HG03558 (cell line): ENCODE data around the gene TMEM30A.
A peak's percentile ranks its signal among the peaks of the same experiment; 100 is the strongest.

Experiments
- ATAC-seq: cut with Tn5 transposase; IDR thresholded peaks from one replicate; pipeline ENCODE4 v1.9.1; 2021; ENCODE audit warnings: moderate number of reproducible peaks; ENCODE audit not compliant: unreplicated experiment; ENCODE audit errors: extremely low read depth

The TMEM30A gene

DNA sequence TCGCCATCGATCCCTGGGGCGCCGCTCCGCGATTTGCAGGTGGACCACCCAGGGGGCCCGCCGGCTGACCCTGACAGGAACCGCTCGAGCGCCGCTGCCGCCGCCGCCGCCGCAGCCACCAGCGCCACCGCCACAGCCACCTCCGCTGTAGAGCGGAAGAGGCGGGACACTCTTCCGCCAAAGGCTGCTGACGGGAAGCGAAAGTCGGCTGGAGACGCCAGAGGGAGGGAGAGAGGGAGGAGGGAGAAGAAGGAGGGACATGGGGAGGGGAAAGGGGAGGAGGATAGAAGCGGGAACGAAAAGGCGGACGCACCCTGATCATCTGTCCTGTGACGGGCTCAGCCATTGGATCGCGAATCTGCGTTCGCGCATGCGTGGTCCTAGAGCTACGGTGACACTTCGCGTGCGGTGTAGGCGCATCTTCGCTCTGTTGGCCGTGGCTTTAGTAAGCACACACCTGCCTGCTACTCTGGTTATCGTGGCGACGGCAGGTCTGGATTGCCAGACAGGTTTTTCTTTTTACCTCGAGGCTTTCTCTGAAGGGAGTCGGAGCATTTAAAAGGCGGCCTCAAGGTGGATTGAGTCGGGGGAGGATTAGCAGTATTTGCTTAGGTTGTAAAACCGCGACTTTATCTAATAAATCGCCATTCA lies at the start of gene TMEM30A:
Gene TMEM30A, minus strand, starts transcription at position 161 of the 651 bp plus-strand sequence. Its CDS starts 154 bp downstream, at position 7.
- ATAC-seq: peak; percentile 78

DNA sequence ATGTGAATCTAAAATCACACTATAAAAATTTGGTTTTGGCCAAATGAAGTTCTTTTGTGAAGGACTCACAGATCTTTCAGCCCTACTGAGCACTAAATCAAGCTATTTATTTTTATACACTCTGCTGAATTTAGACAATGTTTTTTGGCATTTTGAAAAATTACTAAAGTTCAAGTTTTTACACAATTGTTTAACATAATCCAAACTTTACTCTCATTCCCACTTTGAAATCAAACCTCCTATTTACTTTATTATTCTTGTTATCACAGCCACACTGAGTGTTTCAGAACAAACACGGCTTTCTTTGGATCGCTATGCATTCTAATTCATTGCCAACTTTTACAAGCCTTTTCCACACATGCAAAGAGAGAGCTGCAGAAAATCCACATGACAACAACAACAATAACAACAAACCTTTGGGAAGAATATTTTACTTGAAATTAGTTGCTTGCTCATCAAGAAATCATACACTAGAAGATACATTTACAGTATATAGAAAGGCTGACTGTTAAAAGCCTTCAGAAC lies 49.1 kb upstream of the TMEM30A start:
- ATAC-seq: no peak

DNA sequence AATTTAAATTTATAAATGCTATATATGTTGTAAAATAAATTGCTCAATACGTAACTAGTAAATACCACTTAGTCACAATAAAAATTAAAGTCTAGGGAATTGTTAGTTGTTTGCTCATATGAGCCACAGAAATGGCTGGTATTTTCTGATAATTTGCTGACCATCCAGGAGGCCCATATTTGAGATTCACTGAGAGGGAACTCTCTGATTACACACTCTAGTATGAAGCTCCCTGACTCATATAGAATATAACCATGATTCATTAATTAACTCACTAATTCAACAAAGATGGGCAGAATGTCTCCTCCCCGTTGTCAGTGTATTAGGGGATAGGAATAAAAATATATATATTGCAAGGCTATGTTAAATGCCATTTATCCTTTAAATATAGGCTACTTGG lies 46.6 kb upstream of the TMEM30A start:
- ATAC-seq: no peak

DNA sequence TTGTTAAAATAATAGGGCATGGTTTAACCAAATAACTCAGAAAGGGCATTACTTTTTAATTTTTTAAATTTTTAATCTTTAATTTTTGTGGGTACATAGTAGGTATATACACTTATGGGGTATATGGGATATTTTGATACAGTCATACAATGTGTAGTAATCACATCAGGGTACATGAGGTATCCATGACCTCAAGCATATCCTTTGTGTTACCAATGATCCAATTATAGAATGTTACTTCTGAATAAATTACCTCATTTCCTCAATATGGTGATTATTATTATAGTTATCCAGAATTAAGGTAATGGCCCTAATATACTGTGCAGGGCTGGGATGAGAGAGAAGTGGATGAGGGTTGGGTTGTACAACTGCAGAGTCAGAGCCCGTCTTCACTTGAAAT lies 45.1 kb upstream of the TMEM30A start:
- no peak for ATAC-seq

DNA sequence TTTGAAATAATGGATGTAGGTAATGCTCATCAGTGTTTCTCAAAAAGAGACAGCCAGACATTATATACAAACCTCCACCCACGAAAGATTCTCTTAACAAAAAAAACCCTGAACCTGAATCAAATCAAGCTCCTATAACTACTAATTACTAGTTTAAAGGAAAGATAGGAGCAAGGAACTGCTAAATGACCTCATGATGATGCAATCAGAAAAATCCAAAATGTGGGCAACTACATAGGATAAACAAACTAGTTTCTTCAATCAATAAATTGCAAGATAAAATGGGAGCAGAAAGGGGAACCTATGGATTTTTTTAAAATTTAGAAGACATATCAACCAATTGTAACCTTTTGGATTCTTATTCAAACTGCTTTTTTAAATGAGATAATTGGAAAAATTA lies 43.2 kb upstream of the TMEM30A start:
- ATAC-seq: no peak

DNA sequence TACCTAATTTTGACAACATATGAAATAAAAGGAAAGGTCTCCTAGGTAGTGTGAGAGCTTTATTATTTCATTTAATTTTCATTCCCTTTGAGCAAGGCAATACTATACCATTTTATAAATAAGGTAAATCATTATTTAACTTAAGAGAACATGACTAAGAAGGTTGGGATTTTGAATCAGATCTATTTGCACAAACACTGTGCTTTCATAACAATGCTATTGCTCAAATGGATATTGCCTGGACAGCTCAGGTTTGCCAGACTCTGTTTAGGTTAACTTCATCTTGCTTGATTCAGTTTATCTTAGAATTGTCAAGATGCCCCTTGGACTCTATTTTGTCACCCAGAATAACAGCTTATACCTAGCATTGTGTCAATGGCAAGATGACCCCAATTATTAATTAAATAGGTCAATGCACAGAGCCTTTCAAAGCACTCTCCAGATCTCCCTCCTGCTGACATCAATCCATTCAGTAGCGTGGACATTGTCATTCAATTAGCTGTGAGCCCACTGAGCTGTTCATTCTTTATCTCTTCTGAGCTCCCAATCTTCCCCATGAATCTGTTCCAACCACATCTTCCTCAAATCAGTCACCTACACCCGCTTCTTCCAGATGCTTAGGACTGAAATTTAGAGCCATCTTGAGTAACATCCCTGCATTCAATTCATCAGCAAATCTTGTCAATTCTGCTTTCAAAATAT lies 42.1 kb upstream of the TMEM30A start:
- no peak for ATAC-seq

DNA sequence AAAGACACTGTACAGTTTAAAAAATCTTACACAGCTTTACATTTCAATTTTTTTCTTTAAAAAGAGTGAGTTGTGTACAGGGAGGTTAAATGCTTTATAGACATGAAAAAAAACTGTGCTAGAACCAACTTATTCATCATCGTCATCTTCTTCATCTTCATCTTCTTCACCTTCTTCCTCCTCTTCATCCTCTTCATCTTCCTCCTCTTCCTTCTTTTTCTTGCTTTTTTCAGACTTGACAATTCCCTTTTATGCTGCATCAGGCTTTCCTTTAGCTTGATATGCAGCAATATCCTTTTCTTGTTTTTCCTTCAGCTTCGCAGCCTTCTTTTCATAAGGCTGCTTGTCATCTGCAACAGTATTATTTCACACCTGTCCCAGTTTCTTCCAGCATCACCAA lies 34.3 kb upstream of the TMEM30A start:
- no peak for ATAC-seq

DNA sequence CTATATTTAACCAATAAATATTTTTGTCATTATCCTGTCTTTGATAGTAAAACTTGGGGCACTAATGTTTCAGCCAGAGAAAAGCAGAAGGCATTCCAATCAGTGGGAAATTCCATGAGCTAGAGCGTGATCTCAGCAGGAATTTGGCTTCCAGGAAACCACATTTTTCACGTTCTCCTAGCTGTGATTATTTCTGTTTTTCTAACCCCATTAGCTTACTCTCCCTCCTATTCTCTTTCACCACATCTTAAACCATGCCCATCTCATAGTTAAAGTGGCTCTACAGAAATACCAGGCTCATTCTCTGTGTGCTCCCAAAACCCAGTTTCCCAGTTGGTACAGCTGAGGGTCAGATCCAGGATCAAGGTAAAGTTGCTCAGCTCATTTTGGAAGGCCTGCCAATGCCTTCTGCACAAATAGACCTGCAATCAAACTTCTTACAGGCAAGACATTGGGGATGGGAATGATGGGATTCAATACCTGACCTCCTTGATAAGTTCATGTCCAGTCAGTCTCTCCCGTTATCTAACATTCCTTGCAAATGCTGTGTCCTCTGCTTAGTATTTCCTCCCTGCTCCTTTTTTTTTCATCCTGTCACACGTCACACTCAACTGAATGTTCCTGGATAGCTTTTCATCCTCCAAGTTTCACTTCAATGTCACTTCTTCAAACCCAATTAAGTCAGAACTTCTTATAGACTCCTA lies 33.1 kb upstream of the TMEM30A start:
- no peak for ATAC-seq

DNA sequence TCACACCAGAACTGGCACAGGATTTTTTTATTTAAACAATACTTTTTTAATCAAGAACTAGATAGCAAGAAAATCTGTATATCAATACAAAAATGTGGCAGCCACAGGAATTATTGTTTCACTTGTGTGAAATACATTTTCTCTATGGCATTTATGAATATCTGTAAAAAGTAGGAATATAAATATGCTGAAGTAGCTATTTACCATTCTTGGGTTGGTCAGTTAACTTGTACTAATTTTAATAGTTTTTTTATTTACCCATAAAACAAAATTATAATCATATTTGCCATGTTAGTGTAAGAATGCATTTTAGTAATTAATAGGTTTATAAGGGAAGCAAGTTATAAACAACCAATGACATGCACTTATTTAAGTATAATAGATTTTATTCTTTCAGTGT lies 31.4 kb upstream of the TMEM30A start:
- ATAC-seq: no peak

DNA sequence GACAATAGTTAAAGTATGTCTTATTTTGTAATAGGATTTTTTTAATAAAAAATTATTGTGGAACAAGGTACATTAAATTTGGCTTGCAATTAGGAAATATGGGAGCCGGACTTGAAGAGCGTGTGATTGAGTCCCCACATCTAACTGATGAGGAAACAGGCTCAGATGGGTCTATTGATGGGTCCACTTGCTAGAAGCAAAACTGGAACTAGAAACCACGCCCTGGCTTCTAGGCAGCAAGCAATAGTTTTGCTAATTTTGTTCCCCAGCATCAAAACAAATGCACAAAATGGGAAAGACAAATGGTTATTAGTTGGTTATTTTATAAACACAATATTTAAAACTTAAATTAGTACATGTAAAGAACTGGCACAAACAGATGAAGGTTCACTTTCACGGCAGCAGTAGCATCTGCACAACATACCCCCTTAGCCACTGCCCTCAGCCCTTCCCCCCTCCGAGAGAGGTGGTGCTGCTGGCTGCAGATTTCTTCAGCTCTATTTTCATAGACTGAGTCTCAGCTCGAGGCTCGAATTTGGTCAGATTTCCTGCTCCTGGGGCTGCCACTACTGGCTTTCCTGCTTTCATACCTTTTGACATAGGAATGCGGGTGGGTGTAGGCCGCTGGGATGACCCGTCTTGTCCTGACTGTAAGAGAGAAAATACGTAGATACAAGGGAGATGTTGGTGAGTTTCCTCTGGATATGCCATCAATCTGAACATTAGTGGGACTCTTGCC lies 23.8 kb upstream of the TMEM30A start:
- no peak for ATAC-seq

DNA sequence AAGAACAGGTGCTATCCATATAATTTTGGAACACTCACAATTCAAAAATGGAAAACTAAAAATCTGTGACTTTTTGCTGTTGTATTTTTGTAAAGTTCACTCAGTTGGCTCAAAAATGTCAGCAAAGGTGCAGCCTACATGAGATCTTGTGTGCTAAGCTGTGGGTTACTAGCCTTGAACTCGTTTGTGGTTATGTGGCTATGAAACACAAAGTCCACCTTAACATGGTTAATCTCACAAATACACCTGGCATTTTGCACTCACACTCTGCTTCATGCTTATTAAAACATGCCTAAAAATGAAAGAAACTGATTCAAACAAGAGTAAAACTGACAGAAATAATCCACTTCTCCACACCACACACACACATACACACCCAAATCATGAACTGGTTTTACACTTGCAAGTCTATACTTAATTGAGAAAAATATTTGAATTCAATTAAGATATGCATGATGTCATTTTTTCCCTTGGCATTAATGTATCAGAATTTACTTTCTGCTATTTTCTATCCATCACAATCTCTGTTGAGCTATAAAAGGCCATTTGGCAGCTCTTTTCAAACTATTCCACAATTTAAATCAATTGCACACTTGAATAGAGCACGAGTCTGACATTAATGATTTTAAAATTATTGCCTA lies 22.9 kb upstream of the TMEM30A start:
- ATAC-seq: no peak

DNA sequence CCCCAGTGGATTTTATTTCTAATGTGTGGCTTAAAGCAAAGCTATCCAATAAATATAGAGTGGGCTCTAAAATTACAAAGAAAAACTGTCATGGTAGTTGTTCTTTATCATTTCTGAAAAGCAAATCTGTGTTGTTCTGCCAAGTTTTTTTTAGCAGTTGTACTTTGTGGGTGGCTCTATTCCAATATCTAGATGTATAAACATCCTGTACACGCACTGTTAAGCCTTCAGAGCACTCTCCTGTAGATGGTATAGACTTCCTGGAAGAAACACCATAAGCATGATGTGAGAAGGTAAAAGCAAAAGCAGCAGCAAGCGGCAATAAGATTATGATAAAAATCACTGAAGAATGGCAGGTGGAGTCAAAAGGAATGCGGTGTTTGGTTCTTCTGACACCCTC lies 21.5 kb upstream of the TMEM30A start:
- ATAC-seq: no peak

DNA sequence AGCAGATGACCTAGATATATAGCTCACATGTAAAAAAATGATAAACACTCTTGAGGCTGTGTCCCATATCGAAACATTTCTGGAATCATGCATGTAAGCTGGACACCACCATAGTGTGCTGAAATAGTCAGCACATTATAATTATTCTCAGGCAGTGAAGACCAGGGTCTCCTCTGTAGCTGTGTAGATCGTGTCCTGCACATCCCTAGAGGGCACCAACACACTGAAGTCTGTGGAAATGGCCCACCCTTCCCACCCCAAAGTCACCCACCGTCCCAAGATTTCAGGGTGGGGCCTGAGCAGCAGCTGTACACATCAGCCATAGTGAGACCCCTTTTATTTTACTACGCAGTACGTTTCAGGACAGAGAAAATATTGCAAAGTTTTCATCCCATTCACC lies 21.0 kb upstream of the TMEM30A start:
- ATAC-seq: no peak

DNA sequence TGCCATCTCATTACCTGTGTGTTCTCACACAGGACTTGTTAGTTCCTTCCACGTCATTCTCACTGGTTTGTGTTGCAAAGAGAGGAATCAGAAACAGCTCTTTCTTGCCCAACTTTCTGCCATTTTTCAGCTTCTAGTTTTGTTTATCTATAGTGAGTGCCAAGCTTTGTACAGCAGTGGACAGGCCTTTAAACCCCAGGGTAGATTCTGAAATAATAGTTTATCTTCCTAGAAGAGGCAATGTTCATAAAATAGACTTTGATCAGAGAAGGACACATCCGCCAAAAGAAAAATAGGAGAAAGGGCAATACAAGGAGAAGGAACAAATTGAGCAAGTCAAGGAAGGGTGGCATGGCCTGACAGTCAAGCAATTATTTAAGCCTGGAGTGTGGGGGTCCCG lies 17.7 kb upstream of the TMEM30A start:
- no peak for ATAC-seq

DNA sequence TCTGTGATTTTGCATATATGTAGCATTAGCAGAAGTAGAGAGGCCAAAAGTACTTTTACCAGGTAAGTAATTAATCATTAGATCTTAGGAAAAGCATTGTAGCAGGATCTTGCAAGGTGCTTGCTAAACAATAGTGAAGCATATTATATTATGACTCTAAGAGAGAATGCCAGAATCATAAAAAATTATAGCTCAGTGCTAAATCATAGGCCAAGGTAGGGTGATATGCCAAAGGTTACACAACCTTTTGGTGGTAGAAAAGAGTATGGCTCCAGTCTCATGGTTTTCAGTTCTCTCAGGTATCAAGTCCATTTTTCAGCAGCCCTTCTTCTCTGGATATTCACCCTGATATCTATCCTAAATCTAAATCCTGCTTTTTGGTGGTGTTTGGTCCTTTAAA lies 16.9 kb upstream of the TMEM30A start:
- no peak for ATAC-seq

DNA sequence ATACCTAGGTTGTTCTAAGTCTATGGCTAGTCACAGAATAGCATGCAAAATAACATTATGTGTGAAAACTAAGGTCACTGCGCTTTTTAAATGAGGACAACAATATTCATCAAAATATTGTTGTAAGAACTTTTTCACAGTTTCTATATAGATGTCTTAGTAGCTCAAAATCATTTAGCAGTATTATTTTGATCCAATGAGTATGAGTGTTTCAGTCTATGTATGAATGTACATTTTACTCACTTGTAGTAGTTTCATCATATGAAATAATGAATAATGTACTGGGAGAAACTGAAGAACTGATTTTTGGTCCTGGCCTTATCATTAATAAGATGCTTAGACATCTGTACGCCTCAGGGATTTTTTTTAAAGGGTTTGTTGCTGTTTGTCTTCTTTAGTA lies 16.5 kb upstream of the TMEM30A start:
- no peak for ATAC-seq

DNA sequence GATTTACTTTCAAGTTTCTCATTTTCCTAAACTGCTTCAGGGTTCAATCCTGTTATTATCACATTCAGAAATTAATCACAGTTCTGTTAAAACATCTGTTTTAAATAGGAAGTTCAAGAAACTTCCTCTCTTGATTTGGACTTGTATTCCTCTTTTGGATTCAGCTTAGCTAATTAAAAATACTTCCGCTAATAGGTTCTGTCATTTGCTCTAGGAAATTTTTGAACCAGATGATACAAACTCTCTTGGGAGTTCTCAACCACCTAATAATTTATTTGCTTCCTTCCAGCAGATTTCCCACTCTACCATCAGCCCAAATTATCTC lies 15.9 kb upstream of the TMEM30A start:
- ATAC-seq: no peak

DNA sequence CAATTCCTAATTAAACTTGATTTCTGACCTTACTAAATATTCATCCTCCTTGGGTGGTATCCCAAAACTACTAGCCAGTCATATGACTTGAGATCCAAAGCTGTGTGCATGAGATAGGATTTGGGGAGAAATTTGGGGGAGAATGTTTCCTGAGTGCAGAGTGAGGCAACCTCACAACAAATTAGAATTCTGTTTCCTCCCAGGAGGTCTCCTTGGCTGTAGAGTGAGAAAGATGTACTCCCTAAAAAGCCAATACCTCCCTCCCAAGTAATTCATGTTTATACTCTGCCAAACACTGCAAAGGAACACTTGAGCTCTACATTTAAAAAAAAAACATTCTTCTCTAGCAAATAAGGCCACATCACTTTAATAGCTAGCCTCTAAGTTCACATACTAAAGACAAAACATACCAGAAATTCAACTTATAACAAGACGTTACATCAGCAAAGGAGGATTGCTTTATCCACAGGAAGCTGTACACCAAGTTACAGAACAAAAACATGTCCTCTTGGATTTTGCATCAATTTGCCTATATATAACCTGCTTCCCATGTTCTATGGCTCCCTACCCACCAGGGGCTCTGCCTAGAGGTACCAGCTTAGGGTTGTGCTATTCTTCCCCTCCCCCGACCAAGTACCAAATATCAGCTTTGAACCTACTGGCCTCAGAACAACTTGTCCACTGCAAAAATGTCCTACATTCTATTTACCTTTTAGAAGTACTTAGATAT lies 15.4 kb upstream of the TMEM30A start:
- ATAC-seq: no peak
